LNCAP (cell line): ENCODE measurements around the gene ADD1.

ENCODE experiments used
- TF ChIP-seq, protein P1 (sequence below): fragments of 450-650 bp; IDR thresholded peaks from 2 replicates; pipeline ENCODE4 v1.5.1; 2017; ENCODE audit warnings: mild to moderate bottlenecking

Gene ADD1

DNA sequence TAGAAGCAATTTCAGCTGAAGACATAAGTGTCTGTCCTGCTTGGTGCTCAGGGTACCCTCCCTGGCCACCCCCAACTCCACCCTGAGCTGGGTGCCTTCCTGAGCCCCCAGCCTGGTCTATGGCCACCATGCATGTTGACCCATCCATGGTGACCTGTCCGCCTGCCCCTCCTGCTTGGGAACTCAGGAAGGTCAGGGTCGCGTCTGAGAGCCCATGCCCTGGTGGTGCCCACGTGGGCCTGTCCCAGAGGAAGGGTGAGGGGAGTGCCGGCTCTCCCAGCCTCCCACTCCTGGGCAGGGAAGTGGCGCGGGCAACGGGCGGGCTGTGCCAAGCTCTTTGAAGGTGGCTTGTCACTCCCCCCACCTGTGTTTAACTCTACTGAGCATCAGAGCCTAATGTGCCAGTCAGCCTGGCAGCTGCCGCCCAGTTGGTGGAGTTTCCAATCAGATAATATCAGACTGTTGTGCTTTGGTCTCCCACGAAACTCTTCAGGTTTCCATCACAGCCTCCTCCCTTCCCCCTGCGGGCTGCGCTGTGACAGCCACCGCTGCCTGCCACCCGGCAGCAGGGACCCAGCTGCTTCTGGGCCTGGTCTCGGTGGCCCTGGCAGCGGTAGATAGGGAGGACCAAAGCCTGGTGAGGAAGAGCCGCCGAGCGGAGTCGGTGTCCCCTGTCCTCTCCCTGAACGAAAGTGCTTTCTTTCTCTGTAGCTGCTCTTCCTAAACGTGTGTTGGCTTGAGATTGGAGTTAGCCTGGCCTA lies 45.9 kb upstream of the ADD1 start:
- TF ChIP-seq, protein P1, sequence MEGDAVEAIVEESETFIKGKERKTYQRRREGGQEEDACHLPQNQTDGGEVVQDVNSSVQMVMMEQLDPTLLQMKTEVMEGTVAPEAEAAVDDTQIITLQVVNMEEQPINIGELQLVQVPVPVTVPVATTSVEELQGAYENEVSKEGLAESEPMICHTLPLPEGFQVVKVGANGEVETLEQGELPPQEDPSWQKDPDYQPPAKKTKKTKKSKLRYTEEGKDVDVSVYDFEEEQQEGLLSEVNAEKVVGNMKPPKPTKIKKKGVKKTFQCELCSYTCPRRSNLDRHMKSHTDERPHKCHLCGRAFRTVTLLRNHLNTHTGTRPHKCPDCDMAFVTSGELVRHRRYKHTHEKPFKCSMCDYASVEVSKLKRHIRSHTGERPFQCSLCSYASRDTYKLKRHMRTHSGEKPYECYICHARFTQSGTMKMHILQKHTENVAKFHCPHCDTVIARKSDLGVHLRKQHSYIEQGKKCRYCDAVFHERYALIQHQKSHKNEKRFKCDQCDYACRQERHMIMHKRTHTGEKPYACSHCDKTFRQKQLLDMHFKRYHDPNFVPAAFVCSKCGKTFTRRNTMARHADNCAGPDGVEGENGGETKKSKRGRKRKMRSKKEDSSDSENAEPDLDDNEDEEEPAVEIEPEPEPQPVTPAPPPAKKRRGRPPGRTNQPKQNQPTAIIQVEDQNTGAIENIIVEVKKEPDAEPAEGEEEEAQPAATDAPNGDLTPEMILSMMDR = no peak

DNA sequence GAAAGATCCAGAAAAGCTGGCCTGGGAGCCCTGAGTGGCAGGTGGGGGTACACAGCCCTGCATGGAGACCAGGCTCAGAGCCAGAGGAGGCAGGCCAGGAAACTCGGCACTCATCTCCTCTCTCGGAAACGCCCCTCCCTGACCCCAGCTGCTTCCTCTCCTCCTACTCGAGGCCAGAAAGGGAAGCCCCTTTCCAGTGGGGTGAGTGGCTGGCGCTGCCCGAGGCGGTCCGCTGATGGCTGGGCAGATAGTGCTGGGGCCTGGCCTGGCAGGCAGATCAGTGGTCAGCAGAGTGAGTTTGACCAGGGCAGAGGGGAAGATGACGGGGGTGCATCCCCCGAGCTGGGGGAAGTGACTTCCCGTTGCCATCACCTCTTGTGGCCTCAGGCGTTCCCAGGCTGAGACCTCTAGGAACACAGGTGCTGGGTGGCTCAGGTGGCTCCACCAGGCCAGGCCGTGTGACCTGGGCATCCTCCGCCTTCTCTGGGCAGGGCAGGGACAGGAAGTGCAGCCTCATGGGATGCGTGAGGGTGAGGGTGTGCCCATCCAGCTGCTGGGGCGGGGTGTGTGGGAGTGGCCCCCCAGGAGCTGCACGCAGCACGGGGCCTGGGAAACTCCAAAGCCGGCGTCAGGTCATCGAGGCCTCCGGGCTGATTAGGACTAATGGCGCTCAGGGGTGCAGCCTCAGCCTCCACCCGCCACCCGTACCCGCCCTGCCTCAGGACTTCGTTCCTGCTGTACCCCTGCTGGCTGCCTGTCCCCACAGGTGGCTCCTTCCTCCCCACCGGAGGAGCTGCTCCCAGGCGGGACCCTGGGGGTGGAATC lies 45.0 kb upstream of the ADD1 start:
- TF ChIP-seq, protein P1 = no peak

DNA sequence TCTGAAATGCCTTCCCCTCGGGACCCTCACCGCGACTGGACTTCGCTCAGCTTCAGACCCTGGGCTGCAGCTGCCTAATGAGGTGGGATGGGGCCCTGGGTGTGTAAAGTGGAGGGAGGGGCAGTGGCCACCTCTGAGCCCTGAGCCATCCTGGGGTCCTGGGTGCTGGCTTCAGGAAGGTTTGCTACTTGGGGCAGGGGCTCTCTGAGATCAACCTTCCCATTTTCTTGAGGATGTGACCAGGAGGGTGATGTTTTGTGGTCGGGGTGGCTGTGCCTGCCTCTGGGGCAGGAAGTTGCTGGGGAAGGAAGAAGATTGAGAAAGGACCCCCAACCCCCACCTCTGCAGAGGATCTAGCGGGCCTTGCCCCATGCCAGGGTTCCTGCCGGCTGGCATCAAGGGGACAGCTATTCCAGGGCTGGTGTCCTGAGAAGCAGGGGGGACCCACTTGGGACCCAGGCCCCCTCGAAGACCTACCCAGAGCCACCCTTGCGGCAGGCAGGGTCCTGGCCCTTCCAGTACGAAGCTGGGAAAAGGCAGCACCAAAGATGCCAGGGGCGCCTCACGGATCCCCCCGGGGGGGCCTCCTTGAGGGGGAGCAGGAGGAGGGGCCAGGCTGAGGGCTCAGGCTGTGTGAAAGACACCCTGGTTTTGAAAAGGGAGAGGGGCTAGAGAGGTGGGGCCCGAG lies 44.3 kb upstream of the ADD1 start:
- TF ChIP-seq, protein P1 = no peak

DNA sequence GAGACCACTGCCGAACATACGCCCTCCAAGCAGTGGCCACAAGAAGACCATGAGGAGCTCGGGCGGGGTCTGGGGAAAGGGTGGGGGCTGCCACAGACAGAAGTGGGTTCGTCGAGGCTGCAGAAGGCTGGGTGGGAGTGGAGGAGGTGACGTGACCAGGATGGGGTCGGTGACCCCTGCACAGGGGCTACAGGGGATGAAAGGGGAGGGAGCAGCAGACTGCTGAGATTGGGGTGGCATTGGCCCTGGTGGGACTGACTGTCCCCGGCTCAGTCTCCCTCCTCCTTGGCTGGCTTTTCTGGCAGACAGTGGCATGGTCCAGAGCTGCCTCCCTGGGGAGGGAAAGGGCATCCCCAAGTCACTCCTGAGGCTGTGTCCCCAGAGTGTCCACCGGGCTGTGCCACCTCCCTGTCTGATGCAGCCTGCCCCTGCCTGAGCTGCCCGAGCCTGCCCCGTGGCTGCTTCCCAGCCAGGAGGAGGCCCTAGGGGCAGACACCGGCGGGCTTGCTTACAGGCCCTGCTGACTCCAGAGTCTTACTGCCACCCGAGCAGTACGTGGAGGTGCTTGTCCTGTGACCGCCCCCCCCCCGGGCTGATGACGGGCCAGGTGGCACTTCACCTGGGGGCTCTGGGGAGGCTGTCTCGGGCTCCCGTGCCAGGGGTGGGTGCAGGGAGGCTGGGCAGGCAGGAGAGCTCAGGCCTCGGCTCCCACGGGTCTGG lies 43.5 kb upstream of the ADD1 start:
- TF ChIP-seq, protein P1 = no peak

DNA sequence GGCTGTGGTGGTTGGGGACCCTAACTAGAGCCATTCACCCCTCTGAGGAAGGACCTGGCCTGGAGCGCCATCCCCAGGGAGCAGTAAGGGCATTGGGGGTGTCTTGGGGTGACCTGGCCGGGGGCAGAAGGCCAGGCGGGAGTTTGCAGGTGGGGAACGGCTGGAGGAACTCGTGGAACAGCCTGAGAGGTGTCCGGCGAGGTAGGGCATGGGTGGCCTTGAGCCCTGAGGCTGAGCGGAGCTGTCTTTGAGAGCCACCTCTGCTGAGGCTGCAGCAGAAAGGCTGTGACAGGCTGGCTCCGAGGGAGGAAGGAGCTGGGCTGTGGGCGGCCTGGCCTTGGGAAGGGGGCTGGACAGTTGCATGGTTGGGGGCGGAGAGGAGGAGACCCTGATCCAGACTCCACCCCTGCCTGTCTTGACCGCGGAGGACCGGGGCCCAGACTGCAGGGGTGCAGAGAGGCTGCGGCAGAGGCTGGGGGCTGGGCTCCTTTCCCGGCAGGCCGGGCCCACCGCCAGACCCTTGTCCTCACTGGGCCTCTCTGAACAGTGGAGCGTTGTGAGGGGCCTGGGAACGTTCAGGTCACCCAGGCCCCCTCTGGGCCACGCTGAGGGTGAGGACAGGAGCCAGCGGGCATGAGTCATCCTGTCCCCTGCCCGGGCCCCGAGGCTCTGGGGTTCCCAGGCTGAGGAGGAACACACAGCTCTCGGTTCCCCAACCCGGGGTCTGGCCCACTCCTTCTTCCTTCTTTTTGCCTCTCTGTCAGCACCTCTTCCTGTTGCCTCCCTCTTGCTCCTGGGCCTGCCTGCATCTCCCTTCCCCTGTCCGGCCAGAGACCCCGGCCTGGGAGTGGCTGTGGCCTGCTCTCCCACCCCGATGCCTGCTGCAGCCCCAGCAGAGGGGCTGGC lies 42.7 kb upstream of the ADD1 start:
- TF ChIP-seq, protein P1 = no peak

DNA sequence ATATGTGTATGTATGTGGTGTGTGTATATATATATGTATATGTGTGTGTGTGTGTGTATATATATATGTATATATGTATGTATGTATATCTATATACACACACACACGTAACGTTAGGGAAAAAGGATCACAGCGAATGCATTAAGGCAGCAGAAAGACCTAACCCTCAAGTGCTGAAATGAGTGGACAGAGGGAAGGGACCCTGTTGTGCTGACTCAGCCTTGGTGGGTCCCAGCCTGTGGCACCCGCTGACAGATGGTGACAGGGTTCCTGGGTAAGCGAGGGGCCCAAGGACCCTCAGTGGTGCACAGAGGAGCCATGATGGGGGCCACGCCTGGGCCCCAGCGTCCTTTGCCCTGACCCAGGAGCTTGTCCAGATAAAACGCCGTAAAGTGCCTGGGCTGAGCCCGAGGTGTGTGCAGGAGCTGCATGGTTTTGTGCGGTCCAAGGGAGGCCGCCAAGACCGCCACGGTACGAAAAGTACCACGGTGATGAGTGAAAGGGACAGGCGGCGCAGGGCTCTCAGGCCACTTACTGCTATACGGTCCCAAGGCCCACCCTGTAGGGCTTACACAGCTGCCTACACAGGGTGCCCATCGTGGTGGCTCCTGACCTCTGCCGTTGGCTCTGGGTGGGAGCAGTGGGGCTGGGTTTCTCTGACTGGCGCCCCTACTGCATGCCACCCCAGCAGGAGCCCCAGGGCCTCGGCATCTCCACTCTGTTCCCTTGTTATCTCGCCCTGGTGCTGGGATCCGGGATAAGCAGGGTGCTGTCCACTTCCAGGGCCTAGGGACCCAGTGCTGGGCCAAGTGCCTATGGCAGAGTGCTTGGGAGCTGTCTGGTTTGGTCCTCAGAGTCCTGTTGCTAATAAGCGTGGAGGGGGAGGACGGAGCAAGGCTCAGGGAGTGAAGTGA lies 40.8 kb upstream of the ADD1 start:
- TF ChIP-seq, protein P1 = no peak
